GM12801 (cell line): Measurements from ENCODE around the gene CD6.

Experiments used
- CTCF ChIP-seq: IDR thresholded peaks from one replicate; pipeline ENCODE4 v1.5.1; 2011; ENCODE audit warnings: control low read depth; ENCODE audit not compliant: insufficient read length; ENCODE audit errors: extremely low read depth

The CD6 gene

DNA sequence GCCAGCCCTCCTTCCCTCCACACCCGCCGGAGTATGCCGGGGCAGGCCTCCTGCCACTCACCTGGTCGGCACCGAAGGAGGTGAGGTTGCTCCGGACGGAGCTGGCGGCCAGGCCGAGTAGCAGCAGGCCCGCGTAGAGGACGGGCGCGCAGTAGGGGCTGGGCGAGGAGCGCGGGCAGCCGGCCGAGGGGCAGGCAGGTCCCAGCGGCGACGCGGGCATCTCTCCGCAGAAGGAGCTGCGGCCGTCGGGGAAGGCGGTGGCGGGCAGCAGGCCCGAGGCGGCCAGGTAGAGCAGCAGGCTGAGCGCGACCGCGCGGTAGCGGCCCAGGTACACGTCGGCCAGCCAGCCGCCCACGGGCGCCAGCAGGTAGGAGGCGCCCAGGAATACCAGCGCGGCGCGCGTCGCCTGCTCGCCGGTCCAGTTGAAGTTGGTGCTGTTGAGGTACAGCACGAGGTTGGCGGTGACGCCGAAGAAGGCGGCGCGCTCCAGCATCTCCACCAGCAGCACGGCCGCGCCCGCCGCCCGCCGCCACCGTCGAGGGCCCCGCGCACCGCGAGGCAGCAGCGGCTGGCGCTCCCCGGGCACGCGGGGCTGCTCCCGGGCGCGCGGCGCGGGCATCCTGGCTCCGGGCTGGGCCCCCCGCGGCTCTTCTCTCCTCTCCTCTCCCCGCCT lies 20.4 kb upstream of the CD6 start:
- no peak for TF ChIP-seq CTCF

DNA sequence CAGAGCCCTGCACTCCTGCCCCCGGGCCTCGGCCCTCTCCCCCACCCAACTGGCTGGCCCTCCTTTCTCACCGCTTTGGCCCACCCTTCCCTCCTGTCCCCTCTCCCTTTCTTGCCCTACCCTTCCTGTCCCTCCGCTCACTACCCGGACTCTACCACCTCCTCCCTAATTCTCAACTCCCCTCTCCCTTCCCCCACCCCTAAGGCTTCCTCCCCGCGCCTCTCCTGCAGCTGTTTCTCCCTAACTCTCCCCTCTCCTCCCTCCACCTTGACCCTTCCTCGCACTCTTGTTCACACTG lies 19.9 kb upstream of the CD6 start:
- TF ChIP-seq CTCF, result no peak

GRCh38 chr11:60951904-60952741 lies 19.4 kb upstream of the CD6 start, which contains the start of gene SLC15A3:
Gene SLC15A3, minus strand, starts transcription at chr11:60952176. Its CDS starts 625 bp downstream, at chr11:60951551.
- TF ChIP-seq CTCF, result no peak

GRCh38 chr11:60952742-60953170 lies 18.7 kb upstream of the CD6 start:
- no peak for TF ChIP-seq CTCF

- no peak for TF ChIP-seq CTCF
Observed at GRCh38 chr11:60953781-60954180, 17.7 kb upstream of the CD6 start.

GRCh38 chr11:60954421-60954820 lies 17.1 kb upstream of the CD6 start:
- TF ChIP-seq CTCF, result no peak

DNA sequence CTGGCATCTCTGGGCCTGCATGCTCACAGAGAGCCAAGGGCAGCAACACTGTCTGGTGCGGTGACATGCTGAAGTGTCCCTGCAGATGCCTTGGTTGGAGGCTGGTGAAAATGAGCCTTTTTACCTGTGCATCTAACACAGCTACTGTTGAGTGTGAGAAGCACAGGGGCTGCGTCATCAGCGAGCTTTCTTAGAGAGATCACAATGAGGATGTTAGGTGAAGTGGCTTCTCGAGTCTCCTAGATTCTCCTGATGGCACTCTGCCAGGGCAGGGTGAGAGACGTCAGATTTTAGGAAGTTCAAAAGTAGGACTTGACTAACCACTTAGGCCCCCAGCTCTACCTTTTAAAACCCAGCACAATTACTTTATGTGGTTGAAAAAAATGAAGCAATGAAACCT lies 15.9 kb upstream of the CD6 start:
- no peak for TF ChIP-seq CTCF
